Measurements from ENCODE around the gene MYL7.

DNA sequence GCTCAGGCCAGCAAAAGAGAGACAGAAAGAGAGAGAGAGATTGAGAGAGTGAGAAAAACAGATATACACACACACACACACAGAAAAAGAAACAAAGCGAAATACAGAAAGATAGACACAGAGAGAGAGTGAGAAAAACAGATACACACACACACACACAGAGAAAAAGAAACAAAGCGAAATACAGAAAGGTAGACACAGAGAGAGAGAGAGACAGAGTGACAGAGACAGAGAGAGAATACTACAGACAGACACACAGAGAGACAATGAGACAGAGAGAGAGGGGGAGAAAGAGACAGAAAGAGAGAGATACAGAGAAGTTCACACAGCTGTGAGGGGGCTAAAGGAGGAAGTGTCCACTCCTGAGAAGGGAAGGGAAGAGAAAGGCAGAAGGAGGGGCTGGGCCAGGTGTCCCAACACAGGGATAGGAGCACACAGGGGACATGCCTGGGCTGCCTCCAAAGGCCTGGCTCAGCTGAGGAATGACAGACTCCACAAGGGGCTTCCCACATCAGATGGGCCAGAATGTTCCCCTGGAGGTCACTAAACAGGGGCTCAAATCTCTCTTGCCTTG lies 43.8 kb upstream of the MYL7 start:
- TF ChIP-seq BHLHE40 (IDR thresholded peaks at IDR 0.05; ENCODE audit: low read length) (no peak), MXI1 (IDR thresholded peaks at IDR 0.05; ENCODE audit: low read depth, low read length) (no peak), KLF10 (CRISPR knock-in tag; IDR thresholded peaks at IDR 0.05) (no peak), TAF1 (IDR thresholded peaks at IDR 0.05; ENCODE audit: control insufficient read depth, extremely low read depth, insufficient read depth, low read length, severe bottlenecking) (no peak), POLR2AphosphoS5 (IDR thresholded peaks at IDR 0.05; ENCODE audit: control insufficient read depth, insufficient read depth, low read depth, low read length) (no peak)
- TF ChIP-seq, protein P1, sequence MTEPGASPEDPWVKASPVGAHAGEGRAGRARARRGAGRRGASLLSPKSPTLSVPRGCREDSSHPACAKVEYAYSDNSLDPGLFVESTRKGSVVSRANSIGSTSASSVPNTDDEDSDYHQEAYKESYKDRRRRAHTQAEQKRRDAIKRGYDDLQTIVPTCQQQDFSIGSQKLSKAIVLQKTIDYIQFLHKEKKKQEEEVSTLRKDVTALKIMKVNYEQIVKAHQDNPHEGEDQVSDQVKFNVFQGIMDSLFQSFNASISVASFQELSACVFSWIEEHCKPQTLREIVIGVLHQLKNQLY (CRISPR knock-in tag; conservative IDR thresholded peaks at IDR 0.05): no peak
- TF ChIP-seq, protein P2, sequence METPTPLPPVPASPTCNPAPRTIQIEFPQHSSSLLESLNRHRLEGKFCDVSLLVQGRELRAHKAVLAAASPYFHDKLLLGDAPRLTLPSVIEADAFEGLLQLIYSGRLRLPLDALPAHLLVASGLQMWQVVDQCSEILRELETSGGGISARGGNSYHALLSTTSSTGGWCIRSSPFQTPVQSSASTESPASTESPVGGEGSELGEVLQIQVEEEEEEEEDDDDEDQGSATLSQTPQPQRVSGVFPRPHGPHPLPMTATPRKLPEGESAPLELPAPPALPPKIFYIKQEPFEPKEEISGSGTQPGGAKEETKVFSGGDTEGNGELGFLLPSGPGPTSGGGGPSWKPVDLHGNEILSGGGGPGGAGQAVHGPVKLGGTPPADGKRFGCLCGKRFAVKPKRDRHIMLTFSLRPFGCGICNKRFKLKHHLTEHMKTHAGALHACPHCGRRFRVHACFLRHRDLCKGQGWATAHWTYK (CRISPR knock-in tag; IDR thresholded peaks at IDR 0.05): no peak
